Activated T-cell treated with anti-CD3 and anti-CD28 coated beads, Interleukin-2, amount 50 U/mL, for 72 hours (primary cell): ENCODE measurements around the gene ACOT6. TPM values are rescaled to one million over a fixed set of nuclear protein-coding genes. Genes with fewer than 3 reads are reported as not detected.
"Not testable (repeated sequence)": the region's sequence is repeated elsewhere in the genome, so short reads cannot be mapped to it uniquely, and the experiment has no call there.

Experiments
- ATAC-seq, 2 donors: fragments of 150-1000 bp; cut with Tn5 transposase; replicated peaks in 1 of 2; 2 replicates each; pipeline ENCODE4 v1.10.0; 2021; ENCODE audit warnings: moderate library complexity in 2 of 2, mild to moderate bottlenecking in 1 of 2
- DNase-seq, 2 donors: peaks; one replicate each; pipeline ENCODE4 v3.0.0; 2021 to 2022; ENCODE audit warnings: mixed read lengths in 1 of 2
- H3K27ac Mint-ChIP-seq: one replicate; pipeline ENCODE4 v1.8.0; 2022; ENCODE audit warnings: mild to moderate bottlenecking, moderate library complexity, mixed read lengths
- H3K27me3 Mint-ChIP-seq: one replicate; pipeline ENCODE4 v1.8.0; 2022; ENCODE audit warnings: low read depth, mixed read lengths
- H3K36me3 Mint-ChIP-seq, 2 donors: one replicate each; pipeline ENCODE4 v1.8.0; 2022; ENCODE audit warnings: mixed read lengths in 2 of 2, mild to moderate bottlenecking in 1 of 2; ENCODE audit not compliant: insufficient read depth in 2 of 2
- H3K4me1 Mint-ChIP-seq: one replicate; pipeline ENCODE4 v1.8.0; 2022; ENCODE audit warnings: low read depth, mixed read lengths
- H3K4me3 Mint-ChIP-seq, 2 donors: one replicate each; pipeline ENCODE4 v1.8.0; 2022; ENCODE audit warnings: mild to moderate bottlenecking in 2 of 2, mixed read lengths in 2 of 2, moderate library complexity in 2 of 2
- H3K9me3 Mint-ChIP-seq, 2 donors: one replicate each; pipeline ENCODE4 v1.8.0; 2022; ENCODE audit warnings: mixed read lengths in 2 of 2
- total RNA-seq, 2 donors: library from RNA; stranded (reverse); gene quantifications; one replicate each; pipeline ENCODE4 v1.2.3, GENCODE V29; 2022

ACOT6 gene
- total RNA-seq, 2 donors from 2014 or later, result not detected

- Mint-ChIP-seq H3K27ac (no peak overlapping the region), H3K27me3 (no peaks in the 10 kb centered on the region), H3K9me3 (no peaks in the 10 kb centered on the region), H3K36me3 (peaks cover 3 to 11% of the 10 kb centered on the region in 2 donors), H3K4me1 (no peaks in the 10 kb centered on the region), H3K4me3 (no peak overlapping the region)
- no peak for ATAC-seq
- no peak for DNase-seq
These were observed 35.9 kb upstream of the ACOT6 start for GRCh38 chr14:73576391-73576790.

- not testable (repeated sequence) for H3K27me3 Mint-ChIP-seq, H3K4me3 Mint-ChIP-seq, H3K36me3 Mint-ChIP-seq, H3K9me3 Mint-ChIP-seq, DNase-seq, ATAC-seq, H3K4me1 Mint-ChIP-seq, H3K27ac Mint-ChIP-seq
These were observed 35.1 kb upstream of the ACOT6 start for GRCh38 chr14:73577214-73577613.

GRCh38 chr14:73582102-73582979 is 30.0 kb upstream of the ACOT6 start:
- H3K9me3 Mint-ChIP-seq, DNase-seq, H3K4me1 Mint-ChIP-seq, H3K27me3 Mint-ChIP-seq, H3K36me3 Mint-ChIP-seq, H3K27ac Mint-ChIP-seq, ATAC-seq, H3K4me3 Mint-ChIP-seq: not testable (repeated sequence)

- Mint-ChIP-seq H3K9me3 (no peaks in the 10 kb centered on the region), H3K4me3 (no peak overlapping the region), H3K36me3 (no peaks in the 10 kb centered on the region), H3K27ac (no peak overlapping the region), H3K27me3 (no peaks in the 10 kb centered on the region), H3K4me1 (peaks cover 19% of the 10 kb centered on the region)
- DNase-seq (no peak), ATAC-seq (no peak)
These were observed 23.6 kb upstream of the ACOT6 start for GRCh38 chr14:73588695-73589094.

- Mint-ChIP-seq H3K27ac (no peak overlapping the region), H3K9me3 (no peaks in the 10 kb centered on the region), H3K27me3 (no peaks in the 10 kb centered on the region), H3K36me3 (no peaks in the 10 kb centered on the region), H3K4me3 (no peak overlapping the region), H3K4me1 (peaks cover 19% of the 10 kb centered on the region)
- ATAC-seq (no peak), DNase-seq (no peak)
These were observed 23.2 kb upstream of the ACOT6 start for GRCh38 chr14:73589116-73589515.

GRCh38 chr14:73590673-73591004 is 21.7 kb upstream of the ACOT6 start:
- not testable (repeated sequence) for H3K27ac Mint-ChIP-seq, ATAC-seq, H3K27me3 Mint-ChIP-seq, DNase-seq, H3K36me3 Mint-ChIP-seq, H3K9me3 Mint-ChIP-seq
- peaks cover 19% of the 10 kb centered on the region for H3K4me1 Mint-ChIP-seq
- peak overlapping the region in 1 of 2 donors; percentile 83 for H3K4me3 Mint-ChIP-seq

GRCh38 chr14:73591690-73592449 is 20.4 kb upstream of the ACOT6 start, which contains the start of gene ACOT4:
Gene ACOT4, plus strand, starts transcription at chr14:73591873. Its CDS starts 87 bp downstream, at chr14:73591960.
- H3K27me3 Mint-ChIP-seq, result no peaks in the 10 kb centered on the region
- peaks cover 19% of the 10 kb centered on the region for H3K4me1 Mint-ChIP-seq
- H3K27ac Mint-ChIP-seq, result peak within 1 kb of the TSS; percentile 40
- DNase-seq, result peak; percentile 63 to 69
- peak; percentile 89 for ATAC-seq
- no peaks in the 10 kb centered on the region for H3K9me3 Mint-ChIP-seq
- H3K4me3 Mint-ChIP-seq, result peak within 1 kb of the TSS; percentile 83 to 85
- no peaks in the 10 kb centered on the region for H3K36me3 Mint-ChIP-seq

GRCh38 chr14:73594491-73594890 is 17.8 kb upstream of the ACOT6 start:
- peak overlapping the region in 1 of 2 donors; percentile 2 for H3K4me3 Mint-ChIP-seq

GRCh38 chr14:73599499-73599898 is 12.8 kb upstream of the ACOT6 start:
- Mint-ChIP-seq H3K27ac (no peak overlapping the region), H3K4me3 (no peak overlapping the region), H3K4me1 (no peaks in the 10 kb centered on the region), H3K27me3 (no peaks in the 10 kb centered on the region), H3K36me3 (no peaks in the 10 kb centered on the region), H3K9me3 (no peaks in the 10 kb centered on the region)
- DNase-seq, result no peak
- ATAC-seq, result no peak

More at GRCh38 chr14:73594491-73594890, 17.8 kb upstream of the ACOT6 start:
- H3K27me3 Mint-ChIP-seq, result no peaks in the 10 kb centered on the region
- peaks cover 19% of the 10 kb centered on the region for H3K4me1 Mint-ChIP-seq
- H3K27ac Mint-ChIP-seq, result no peak overlapping the region
- no peak for ATAC-seq
- DNase-seq, result no peak
- H3K36me3 Mint-ChIP-seq, result no peaks in the 10 kb centered on the region
- no peaks in the 10 kb centered on the region for H3K9me3 Mint-ChIP-seq

- no peaks in the 10 kb centered on the region for H3K4me1 Mint-ChIP-seq
- no peaks in the 10 kb centered on the region for H3K36me3 Mint-ChIP-seq
- no peak for ATAC-seq
- H3K9me3 Mint-ChIP-seq, result peaks cover 0 to 1% of the 10 kb centered on the region in 2 donors
- peaks cover 6% of the 10 kb centered on the region for H3K27me3 Mint-ChIP-seq
- DNase-seq, result no peak
- no peak overlapping the region for H3K27ac Mint-ChIP-seq
- H3K4me3 Mint-ChIP-seq, result no peak overlapping the region
These were observed 9.3 kb upstream of the ACOT6 start for GRCh38 chr14:73602994-73603393.

- Mint-ChIP-seq H3K27me3 (peaks cover 6% of the 10 kb centered on the region), H3K27ac (no peak overlapping the region), H3K36me3 (no peaks in the 10 kb centered on the region), H3K4me3 (no peak overlapping the region), H3K9me3 (peaks cover 0 to 1% of the 10 kb centered on the region in 2 donors), H3K4me1 (no peaks in the 10 kb centered on the region)
- DNase-seq (no peak), ATAC-seq (peak; percentile 64 to 76)
These were observed 6.0 kb upstream of the ACOT6 start for GRCh38 chr14:73606271-73606670.

- H3K4me1 Mint-ChIP-seq, result peaks cover 5% of the 10 kb centered on the region
- ATAC-seq, result no peak
- peaks cover 0 to 1% of the 10 kb centered on the region in 2 donors for H3K9me3 Mint-ChIP-seq
- peaks cover 6% of the 10 kb centered on the region for H3K27me3 Mint-ChIP-seq
- H3K27ac Mint-ChIP-seq, result no peak overlapping the region
- no peaks in the 10 kb centered on the region for H3K36me3 Mint-ChIP-seq
- no peak for DNase-seq
- H3K4me3 Mint-ChIP-seq, result no peak overlapping the region
These were observed 5.1 kb upstream of the ACOT6 start for GRCh38 chr14:73607241-73607640.

- ATAC-seq, result no peak
- Mint-ChIP-seq H3K27me3 (no peaks in the 10 kb centered on the region), H3K36me3 (no peaks in the 10 kb centered on the region), H3K4me3 (no peak overlapping the region), H3K27ac (no peak overlapping the region), H3K9me3 (peaks cover 0 to 1% of the 10 kb centered on the region in 2 donors), H3K4me1 (peaks cover 5% of the 10 kb centered on the region)
- DNase-seq, result no peak
These were observed 1.6 kb upstream of the ACOT6 start for GRCh38 chr14:73610687-73611086.
